ENCODE measurements around the gene HPSE2.
A peak's percentile ranks its signal among the peaks of the same experiment; 100 is the strongest.

HPSE2 gene

DNA sequence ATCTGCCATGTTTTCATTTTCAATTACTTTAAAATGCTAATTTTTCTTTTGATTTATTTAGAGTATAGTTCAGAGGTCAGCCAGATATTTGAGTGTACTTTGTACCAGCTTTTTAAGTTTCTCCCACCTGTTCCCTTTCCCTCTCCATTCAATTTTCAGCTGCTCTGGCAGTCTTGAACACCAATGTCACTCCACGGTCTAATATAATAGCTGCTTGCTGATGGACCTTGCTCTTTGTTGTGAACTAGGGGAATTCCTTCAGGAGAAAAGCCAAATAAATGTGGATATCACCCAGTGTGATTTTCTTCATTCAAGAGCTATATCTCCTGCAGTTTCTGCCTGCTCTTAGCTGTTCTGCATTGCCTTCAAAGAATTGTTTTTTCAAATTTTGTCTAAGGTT lies 785.0 kb downstream of the HPSE2 start:
- DNase-seq: no peak

GRCh38 chr10:98449287-98449686 lies 786.4 kb downstream of the HPSE2 start:
- no peak for DNase-seq

DNA sequence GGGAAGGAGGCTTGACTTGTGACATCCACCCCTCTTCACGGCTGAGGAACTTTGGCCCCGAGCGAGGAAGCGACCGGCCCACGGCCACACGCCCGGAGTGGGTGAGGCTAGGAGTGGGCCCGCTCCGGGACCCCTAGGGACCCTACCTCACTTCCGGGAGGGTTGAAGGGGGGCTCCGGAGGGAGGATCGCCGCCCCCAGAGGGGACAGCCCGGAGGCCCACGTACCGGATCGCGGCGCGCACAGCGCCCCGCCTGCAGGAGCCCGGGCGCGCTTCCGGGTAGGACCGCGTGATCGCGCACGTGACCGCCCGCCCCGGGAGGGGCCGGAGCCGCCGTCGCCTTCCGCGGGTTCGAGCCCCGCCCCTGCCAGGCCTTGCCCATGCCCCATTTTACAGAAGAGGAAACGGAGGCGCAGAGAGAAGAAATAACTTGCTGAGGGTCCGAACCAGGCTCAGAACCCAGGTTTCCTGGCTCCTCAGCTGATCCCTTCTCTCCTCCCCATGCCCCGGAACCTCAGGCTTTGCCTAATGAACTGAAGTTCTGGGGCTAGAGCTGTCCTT lies 788.9 kb downstream of the HPSE2 start, which contains the start of gene HPS1:
Gene HPS1 (minus strand): TSS at position 275 of the 561 bp plus-strand sequence. CDS start 3,695 bp downstream, outside the sequence.
- DNase-seq: peak; percentile 83

DNA sequence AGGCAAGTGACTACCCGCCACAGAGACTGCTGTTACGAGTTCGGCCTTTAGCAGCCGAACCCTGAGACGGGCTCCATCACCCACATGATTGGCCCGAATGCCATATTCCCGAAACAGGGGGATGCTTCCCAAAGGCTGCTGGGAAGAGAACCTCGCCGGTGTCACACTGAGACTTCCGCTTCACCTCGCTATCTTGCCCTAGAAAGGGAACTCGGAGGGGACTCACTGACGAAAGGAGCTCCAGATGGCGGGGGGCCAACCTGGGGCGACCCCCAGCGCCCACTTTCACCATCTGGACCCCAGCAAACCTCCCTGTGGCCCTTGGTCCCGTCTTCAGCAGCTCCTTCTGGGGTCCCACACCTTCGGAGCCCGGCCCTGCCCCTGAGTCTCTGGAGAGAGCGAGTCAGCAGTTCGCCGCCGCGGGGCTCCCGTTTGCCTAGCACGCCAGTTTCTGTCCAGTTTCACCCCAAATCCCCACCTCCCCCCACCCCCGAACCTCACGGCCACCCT lies 789.4 kb downstream of the HPSE2 start:
- DNase-seq: peak; percentile 25

- no peak for DNase-seq
Observed at GRCh38 chr10:98445200-98445812, 790.3 kb downstream of the HPSE2 start.

DNA sequence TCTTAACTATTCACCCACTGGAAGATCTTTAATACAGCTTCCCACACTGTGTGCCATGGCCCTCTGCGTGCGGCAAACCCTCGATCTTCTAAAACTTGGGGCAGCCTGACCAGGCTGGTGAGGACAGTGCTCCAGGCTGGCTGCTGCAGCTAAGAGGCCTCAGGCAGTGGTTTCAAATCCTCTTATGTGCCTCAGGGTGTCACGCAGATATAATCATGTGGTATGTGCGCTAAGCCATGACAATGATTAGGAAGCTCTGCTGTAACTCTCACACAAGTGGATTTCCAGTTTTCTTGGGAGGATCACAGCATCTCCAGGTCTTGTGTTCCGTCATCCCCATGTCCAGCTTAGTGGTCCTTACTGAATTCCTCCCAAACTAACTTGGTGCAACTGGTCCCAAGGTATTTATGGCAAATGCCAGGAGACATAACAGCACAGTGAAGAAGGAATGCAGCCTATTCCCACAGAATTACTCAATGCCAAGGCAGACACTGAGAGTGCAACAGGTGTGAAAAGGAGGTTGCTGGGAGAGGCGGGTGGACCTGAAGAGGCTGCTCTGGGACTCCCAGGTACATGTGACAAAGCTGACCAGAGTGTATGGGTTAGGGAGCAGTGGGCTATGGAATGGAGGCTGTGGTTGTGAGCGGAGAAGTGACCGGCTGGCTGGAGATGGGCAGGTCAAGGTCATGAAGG lies 791.2 kb downstream of the HPSE2 start:
- DNase-seq: no peak

DNA sequence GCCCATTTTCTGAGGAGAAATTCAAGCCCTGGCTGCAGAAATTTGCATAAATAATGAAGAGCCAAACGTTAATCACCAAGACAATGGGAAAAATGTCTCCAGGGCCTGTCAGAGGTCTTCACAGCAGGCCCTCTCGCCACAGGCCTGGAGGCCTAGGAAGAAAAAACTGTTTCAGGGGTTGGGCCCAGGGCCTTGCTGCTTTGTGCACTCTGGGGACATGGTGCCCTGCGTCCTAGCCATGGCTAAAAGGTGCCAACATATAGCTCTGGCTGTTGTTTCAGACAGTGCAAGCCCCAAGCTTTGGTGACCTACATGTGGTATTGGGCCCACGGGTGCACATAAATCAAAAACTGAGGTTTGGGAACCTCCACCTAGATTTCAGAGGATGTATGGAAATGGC lies 796.9 kb downstream of the HPSE2 start:
- no peak for DNase-seq

GRCh38 chr10:98436704-98437103 lies 798.9 kb downstream of the HPSE2 start:
- DNase-seq: no peak

DNA sequence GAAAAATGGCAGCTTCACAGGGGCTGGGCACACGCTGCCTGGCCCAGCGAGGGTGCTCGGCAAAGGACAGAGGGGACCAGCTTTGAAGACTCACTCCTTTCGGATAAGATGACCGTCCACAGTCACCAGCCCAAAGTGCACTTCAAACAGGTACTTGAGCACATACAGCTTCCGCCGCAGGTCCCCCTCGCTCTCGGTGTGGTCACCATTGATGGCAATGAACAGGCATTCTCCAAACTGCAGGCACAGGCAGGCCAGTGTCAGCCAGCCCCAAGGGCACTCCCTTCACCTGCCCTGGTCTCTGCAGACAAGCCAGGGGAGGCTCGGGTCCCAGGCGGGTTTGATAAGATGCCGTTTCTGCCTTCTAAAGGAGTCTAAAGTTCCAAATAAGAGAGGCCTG lies 800.5 kb downstream of the HPSE2 start:
- no peak for DNase-seq

- DNase-seq: no peak
Observed at GRCh38 chr10:98433881-98434732, 801.5 kb downstream of the HPSE2 start.

- no peak for DNase-seq
Observed at GRCh38 chr10:98433371-98433770, 802.3 kb downstream of the HPSE2 start.

DNA sequence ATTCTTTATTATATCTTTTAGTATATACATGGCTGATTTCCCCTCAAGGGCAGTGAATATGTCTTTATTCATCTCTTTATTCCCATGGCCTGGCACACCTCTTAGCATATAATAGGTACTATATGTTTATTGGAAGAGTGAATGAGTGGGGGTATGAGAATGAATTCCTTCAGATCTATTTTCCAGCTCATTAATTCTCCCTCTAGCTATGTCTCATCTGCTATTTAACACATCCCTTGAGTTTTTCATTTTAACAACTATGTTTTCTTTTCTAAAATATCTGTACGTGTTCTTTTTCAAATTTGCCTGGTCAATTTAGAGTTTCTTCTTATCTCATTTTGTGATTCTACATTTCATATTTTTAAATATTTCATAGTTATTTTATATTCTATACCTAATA lies 803.3 kb downstream of the HPSE2 start:
- DNase-seq: no peak

DNA sequence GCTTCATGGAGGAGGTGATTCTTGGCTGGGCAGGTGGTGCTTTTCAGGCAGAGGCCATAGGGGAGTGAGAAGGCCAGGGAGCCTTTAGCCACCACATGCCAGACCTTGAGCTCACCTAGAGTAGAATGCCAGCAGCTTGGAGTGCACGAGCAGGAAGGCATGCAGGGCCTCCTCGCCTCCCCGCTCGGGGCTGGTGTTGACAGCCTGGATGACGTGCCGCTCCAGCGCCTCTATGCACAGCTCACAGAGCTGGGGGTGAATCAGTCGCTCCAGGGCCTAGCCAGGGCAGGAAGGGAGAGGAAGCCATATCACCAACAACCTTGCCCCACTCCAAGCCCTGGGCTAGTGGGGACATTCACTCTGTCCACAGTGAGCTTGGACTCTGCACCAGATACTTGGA lies 804.6 kb downstream of the HPSE2 start:
- DNase-seq: no peak

DNA sequence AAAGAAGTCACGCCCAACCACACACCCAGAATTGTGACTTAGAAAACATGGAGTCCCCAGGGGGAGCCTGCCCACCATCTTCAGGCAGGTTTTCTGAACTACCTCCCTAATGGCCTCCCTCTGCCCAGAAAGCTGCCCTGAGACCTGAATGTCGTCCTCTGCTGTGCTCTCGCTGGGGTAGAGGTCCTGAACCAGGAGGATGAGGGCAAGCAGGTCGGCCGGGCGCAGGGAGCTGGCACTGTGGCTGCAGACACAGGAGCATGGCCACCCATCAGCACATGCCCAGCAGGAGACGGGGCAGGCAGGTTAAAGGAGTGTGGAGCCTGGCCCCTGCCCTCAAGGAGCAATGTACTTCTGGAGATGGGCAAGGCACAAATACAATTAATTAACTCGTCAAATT lies 805.2 kb downstream of the HPSE2 start:
- no peak for DNase-seq

DNA sequence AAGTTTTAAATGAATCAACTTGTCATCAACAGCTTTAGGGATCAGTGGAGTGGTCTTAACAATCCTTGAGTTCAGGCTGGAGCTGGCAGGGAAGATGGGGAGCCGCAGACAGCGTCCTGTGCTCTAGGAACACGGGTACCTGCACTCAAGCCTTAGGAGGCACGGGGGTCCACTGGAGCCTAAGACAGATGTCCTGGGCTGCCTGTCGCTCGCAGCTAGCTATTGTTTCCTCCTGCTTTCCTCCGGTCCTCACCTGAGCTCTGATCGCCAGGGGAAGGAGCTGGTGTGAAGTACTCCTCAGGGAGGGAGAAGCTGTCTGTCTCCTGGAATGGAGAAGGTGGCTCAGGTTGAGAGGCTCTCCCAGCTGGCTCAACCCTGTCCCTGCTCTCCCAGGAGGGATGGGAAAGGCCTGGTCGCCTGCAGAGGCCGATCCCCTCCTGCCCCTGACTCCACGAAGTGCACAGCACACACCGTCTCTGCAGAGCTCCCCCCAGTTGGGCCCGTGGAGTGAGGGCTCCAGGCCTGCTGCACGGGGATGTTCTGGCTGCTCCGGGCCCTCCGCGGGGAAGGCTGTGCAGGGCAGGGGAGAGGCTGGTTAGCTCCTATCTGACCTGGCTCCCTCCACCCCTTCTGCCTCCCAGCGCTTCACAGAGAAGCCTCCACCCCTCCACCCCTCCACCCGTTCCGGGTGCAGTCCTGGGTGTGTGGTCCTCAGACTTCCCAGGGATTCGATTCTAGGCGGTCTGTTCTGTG lies 806.2 kb downstream of the HPSE2 start:
- no peak for DNase-seq

DNA sequence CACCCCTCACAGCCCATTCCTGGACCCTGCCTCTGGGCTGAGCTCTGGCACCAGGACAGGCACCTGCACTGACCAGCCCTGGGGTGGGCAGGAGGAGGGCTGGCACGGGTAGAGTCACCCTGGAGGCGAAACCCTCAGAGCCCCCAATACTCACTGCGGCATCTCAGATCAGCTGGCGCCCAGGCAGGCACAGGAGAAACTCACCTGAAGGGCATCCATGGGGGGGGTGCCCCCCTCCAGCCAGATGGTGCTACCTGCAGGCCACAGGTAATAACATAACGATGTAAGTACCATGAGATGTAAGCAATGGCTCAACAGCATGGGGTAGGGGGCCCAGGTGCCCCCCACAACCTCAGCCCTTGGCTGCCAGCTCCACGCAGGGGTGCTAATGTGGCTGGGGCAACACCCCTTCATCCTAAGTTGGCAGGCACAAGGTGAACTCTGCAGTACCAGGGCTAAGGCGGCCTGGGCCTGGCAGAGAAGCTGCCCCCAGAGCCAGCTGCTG lies 808.6 kb downstream of the HPSE2 start:
- no peak for DNase-seq

GRCh38 chr10:98425511-98426352 lies 809.9 kb downstream of the HPSE2 start:
- DNase-seq: peak; percentile 50

DNA sequence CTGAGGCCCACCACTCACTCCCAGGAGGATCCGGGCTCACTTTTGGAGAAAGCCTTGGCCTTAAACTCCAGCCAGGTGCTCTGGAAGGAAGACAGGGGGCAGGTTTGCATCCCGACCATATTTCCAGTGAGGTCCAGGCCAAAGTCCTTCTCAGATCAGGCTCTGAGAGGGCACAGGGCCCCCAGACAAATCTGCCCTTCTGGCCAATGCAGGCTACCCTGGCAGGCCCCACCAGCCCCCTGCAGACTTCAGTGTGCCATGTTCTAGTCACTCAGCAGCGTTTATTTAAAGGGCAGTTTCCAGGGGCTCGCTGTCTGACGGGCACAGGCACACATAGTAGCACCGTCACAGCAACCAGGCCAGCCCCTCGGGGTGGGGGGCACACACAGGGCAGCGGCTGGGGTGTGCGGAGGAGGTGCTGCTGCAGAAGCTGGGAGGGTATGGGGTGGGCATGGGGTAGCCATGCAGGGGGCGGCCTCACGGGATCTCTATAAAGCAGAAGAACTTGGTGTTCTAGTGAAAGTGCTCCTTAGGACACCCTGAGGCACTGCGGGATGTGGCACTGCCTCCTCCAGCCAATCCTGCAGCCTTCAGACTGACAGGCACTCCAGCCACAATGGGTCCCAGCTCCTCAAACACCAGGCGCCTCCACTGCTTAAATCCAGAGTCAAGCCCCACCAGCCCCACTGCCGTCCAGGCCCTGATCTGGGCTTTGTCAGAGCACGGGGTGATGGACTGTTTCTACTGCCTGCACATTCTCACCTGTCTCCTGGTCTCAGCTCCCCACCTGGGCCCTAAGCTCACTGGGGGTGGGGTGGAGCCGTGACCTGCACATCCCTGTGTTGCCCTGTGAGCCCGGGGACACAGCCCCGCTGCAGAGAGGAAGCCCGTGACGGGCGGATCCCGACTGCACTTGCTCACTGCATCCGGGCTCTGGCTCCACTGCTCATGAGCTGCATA lies 811.1 kb downstream of the HPSE2 start:
- no peak for DNase-seq

DNA sequence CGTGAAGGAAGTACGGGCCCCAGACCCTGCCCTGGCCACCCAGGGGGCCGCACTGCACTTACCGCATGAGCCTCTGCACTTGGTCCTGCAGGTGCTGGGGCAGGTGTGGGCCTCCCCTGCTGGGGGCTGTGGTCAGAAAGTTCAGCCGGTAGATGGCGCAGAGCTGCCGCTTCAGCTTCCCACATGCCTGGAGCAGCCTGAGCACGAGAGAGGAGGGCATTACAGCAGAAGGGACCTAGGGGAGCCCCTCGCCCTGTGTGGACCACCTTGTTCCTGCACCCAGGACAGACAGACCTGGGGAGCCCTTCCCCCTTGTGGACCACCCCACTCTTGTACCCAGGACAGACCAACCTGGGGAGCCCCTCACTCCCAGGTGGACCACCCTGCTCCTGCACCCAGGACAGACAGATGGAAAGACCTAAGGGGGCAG lies 811.9 kb downstream of the HPSE2 start:
- no peak for DNase-seq

DNA sequence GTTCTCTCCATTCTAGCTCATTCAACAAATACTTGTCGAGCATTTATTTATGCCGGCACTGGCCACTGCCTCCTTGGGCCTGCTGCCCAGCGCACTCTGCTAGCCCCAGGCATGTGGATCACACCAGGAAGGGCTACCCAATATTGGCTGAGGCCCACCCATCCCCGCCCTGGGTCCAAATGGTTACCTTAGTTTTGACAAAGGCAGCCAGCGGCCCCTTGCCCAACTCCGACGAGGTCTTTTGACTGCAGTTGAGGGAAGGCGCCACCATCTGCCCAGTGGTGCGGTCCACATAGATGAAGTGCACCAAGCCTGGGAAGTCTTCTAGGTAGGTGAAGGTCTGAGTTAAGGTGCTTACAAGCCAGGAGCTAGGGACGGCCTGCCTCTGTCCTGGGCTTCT lies 813.5 kb downstream of the HPSE2 start:
- no peak for DNase-seq
